Esophagus muscularis mucosa (tissue), 4 donors: Measurements from ENCODE around the gene CTU1. TPM values are rescaled to one million over a fixed set of nuclear protein-coding genes. Genes with fewer than 3 reads are reported as not detected.

Source experiments
- DNase-seq: peaks from one replicate; pipeline ENCODE4 v3.0.0-alpha.2; 2017; ENCODE audit errors: extremely low spot score
- H3K27ac ChIP-seq, 4 donors: fragments of 200-600 bp; sonication (generic); replicated peaks in 1 of 4; 1 replicate in 3 of 4; 2 replicates in 1 of 4; pipeline ENCODE4 v1.5.1; 2016 to 2019; ENCODE audit warnings: mild to moderate bottlenecking in 1 of 4
- H3K27me3 ChIP-seq, 4 donors: fragments of 200-600 bp; sonication (generic); one replicate each; pipeline versions ENCODE4 v1.5.1 to v1.6.0; 2016 to 2019
- H3K36me3 ChIP-seq, 4 donors: fragments of 200-600 bp; sonication (generic); one replicate each; pipeline ENCODE4 v1.5.1; 2016 to 2019
- H3K4me1 ChIP-seq, 4 donors: fragments of 200-600 bp; sonication (generic); one replicate each; pipeline ENCODE4 v1.5.1; 2016 to 2019
- H3K4me3 ChIP-seq, 4 donors: fragments of 200-600 bp; sonication (generic); 1 replicate in 2 of 4; 2 replicates in 2 of 4; pipeline ENCODE4 v1.5.1; 2016 to 2019; ENCODE audit warnings: mild to moderate bottlenecking in 4 of 4, moderate library complexity in 1 of 4
- H3K9me3 ChIP-seq, 4 donors: fragments of 200-600 bp; sonication (generic); 1 replicate in 3 of 4; 2 replicates in 1 of 4; pipeline ENCODE4 v1.5.1; 2016 to 2019
- EP300 ChIP-seq: sonication (generic); formaldehyde crosslinking; IDR thresholded peaks from one replicate; pipeline ENCODE4 v1.6.1; 2017; ENCODE audit warnings: antibody characterized with exemption
- POLR2A ChIP-seq: fragments of 450-650 bp; IDR thresholded peaks from one replicate; pipeline ENCODE4 v1.6.1; 2017; ENCODE audit warnings: antibody characterized with exemption, moderate library complexity, mild to moderate bottlenecking, low read depth
- POLR2AphosphoS5 ChIP-seq, 2 donors: sonication (generic); formaldehyde crosslinking; IDR thresholded peaks; one replicate each; pipeline ENCODE4 v1.6.1; 2017; ENCODE audit warnings: antibody characterized with exemption in 2 of 2
- WGBS: methylation state at CpG from one replicate; pipeline ENCODE4 v1.1.5; 2018; 5-methylcytosine and 5-hydroxymethylcytosine counted together
- intact Hi-C: fragments of 100-400 bp; cut with DNase I; formaldehyde crosslinking; loops from one replicate; pipeline ENCODE4 v1.15.1; 2023
- total RNA-seq, 4 donors: library from RNA; depleted of rRNA; stranded (reverse); fragments of >200 nt; gene quantifications; one replicate each; pipeline versions ENCODE4 v1.1.0 to v1.2.1, GENCODE V29; 2016
- TF ChIP-seq, protein P1 (sequence below), 3 experiments: fragments of 200-600 bp in 2 of 3; fragments of 450-650 bp in 1 of 3; sonication (generic) in 2 of 3; IDR thresholded peaks; one replicate each; pipeline ENCODE4 v1.5.1; 2017 to 2019; ENCODE audit warnings: antibody characterized with exemption in 3 of 3, mild to moderate bottlenecking in 2 of 3, moderate library complexity in 1 of 3

CTU1 gene
- total RNA-seq, 4 donors from 2014 or later: 7.1 to 18.9 (median 13.7) TPM

DNA sequence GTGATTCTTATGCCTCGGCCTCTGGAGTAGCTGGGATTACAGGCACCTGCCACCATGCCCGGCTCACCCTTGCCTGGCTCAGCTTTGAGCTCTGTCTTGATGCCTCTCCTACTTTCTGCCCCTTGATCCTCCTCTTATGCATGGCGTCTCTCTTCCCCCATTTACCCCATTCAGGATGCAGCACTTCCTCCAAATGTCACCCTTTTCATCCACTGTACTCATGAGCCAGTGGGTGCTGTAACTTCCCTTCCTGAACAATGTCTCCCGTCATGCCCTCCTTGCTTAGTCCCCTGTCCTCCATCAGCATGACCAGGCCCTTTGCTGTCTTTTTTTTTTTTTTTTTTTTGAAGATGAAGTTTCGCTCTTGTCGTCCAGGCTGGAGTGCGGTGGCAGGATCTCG is 13.0 kb upstream of the CTU1 start:
- DNase-seq: no peak
- Histone ChIP-seq H3K4me3 (no peak overlapping the region), H3K27ac (no peak overlapping the region), H3K36me3 (no peaks in the 10 kb centered on the region), H3K27me3 (peaks cover 0 to 54% (median 3%) of the 10 kb centered on the region in 4 donors), H3K9me3 (no peaks in the 10 kb centered on the region), H3K4me1 (no peaks in the 10 kb centered on the region)
- intact Hi-C loops: no loop called here
- TF ChIP-seq POLR2A (no peak), EP300 (no peak), POLR2AphosphoS5 (IDR thresholded peaks at IDR 0.05) (no peak)
- TF ChIP-seq, protein P1, sequence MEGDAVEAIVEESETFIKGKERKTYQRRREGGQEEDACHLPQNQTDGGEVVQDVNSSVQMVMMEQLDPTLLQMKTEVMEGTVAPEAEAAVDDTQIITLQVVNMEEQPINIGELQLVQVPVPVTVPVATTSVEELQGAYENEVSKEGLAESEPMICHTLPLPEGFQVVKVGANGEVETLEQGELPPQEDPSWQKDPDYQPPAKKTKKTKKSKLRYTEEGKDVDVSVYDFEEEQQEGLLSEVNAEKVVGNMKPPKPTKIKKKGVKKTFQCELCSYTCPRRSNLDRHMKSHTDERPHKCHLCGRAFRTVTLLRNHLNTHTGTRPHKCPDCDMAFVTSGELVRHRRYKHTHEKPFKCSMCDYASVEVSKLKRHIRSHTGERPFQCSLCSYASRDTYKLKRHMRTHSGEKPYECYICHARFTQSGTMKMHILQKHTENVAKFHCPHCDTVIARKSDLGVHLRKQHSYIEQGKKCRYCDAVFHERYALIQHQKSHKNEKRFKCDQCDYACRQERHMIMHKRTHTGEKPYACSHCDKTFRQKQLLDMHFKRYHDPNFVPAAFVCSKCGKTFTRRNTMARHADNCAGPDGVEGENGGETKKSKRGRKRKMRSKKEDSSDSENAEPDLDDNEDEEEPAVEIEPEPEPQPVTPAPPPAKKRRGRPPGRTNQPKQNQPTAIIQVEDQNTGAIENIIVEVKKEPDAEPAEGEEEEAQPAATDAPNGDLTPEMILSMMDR (IDR thresholded peaks at IDR 0.05): no peak
- WGBS: 70% methylated on average over 8 of the region's 8 CpGs

DNA sequence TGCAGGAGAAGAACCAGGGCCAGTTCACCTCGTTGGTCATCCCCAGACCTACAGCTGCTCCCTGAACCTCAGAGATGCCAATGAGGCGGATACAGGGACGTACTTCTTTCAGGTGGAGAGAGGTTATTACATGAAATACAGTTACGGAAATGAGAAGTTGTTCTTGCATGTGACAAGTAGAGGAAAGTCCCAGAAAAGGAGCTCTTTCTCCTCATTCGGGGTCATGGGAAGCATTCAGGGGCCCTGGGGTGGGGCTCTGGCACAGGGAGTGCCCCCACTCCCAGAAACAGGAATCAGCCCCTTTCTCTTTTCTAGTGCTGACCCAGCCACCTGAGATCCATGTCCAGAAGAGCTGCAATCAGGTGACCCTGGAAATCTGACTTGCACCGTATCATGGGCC is 12.0 kb upstream of the CTU1 start:
- Histone ChIP-seq H3K4me3 (no peak overlapping the region), H3K9me3 (no peaks in the 10 kb centered on the region), H3K36me3 (no peaks in the 10 kb centered on the region), H3K4me1 (no peaks in the 10 kb centered on the region), H3K27me3 (peaks cover 0 to 53% (median 3%) of the 10 kb centered on the region in 4 donors), H3K27ac (no peak overlapping the region)
- 79% methylated on average over 5 of the region's 6 CpGs for WGBS
- TF ChIP-seq POLR2AphosphoS5 (IDR thresholded peaks at IDR 0.05) (no peak), POLR2A (no peak), EP300 (no peak)
- TF ChIP-seq, protein P1 (IDR thresholded peaks at IDR 0.05): no peak
- intact Hi-C loops: no loop called here
- DNase-seq: no peak

DNA sequence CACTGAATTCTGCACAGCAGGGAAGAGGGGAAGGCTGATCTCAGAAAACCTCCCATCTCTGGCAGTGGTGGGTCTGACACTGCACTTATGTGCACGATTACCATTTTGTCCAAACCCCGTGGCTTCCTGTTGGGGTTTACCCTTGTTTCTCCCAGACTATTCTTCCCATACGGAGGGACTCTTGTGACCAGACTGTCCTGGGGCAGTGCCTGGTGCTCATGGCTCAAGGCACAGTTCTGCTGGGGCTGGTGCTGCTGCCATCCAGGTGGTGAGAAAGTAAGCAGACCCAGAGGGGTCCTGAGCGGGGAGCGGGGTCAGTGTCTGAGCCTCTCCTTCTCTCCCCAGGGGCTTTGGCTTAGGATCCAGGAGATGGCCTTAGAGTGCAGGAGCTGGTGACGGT is 11.4 kb upstream of the CTU1 start:
- no peaks in the 10 kb centered on the region for H3K9me3 ChIP-seq
- WGBS: 61% methylated on average over 5 of the region's 6 CpGs
- no peaks in the 10 kb centered on the region for H3K36me3 ChIP-seq
- H3K27ac ChIP-seq: no peak overlapping the region
- H3K27me3 ChIP-seq: peaks cover 0 to 52% (median 3%) of the 10 kb centered on the region in 4 donors
- no peak overlapping the region for H3K4me3 ChIP-seq
- no peak for DNase-seq
- intact Hi-C loops: no loop called here
- no peaks in the 10 kb centered on the region for H3K4me1 ChIP-seq
- TF ChIP-seq POLR2A (no peak), EP300 (no peak), POLR2AphosphoS5 (IDR thresholded peaks at IDR 0.05) (no peak)
- TF ChIP-seq, protein P1 (IDR thresholded peaks at IDR 0.05): no peak

DNA sequence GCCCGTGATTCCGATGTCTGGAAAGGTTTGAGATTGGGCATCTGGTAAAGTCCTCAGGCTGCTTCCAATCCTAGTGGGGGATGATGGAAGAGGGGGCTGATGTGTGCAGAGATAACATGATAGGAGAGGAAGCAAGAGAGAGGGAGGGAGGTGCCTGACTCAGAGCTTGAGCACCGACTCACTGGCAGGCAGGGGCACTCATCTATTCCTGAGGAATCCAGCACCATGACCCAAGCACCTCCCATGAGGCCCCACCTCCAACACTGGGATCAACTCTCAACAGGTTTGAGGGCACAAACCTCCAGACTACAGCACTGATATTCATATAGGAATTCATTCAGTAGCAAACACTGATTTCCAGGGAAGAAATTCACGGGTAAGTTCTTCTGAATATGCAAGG is 10.9 kb upstream of the CTU1 start:
- no peaks in the 10 kb centered on the region for H3K9me3 ChIP-seq
- WGBS: 54% methylated on average over 4 of the region's 4 CpGs
- H3K27ac ChIP-seq: no peak overlapping the region
- no peaks in the 10 kb centered on the region for H3K36me3 ChIP-seq
- no peaks in the 10 kb centered on the region for H3K4me1 ChIP-seq
- no peak for DNase-seq
- no peak overlapping the region for H3K4me3 ChIP-seq
- no peak for TF ChIP-seq POLR2A
- TF ChIP-seq, protein P1 (IDR thresholded peaks at IDR 0.05): no peak
- TF ChIP-seq EP300: no peak
- no peak for TF ChIP-seq POLR2AphosphoS5 (IDR thresholded peaks at IDR 0.05)
- intact Hi-C loops: no loop called here
- peaks cover 0 to 47% (median under 1%) of the 10 kb centered on the region in 4 donors for H3K27me3 ChIP-seq

DNA sequence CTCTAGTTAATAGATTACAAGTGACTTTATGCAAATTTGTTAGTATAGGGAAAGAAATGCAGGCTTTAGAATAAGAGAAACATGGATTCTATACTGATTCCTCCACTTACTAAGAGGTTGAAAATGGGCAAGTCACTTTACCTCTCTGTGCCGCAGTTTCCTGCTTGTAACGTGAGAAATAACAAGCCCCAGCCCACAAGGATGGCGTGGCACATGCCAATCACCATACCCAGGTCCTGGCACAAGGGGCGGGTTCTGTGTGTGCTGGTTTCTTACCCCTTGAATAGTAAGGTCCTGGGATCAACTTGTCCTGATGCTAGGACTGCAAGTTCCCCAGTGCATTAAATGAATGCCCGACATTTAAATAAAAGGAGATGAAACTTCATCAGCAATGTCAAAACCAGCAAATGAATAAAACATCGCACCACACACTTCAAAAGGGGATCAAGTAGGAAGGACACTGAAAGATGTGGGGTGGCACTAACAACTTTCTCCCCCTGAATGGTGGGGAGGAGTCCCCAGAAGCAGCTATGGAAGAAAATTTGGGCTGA is 8.6 kb upstream of the CTU1 start:
- WGBS: 65% methylated on average over 6 of the region's 6 CpGs
- H3K36me3 ChIP-seq: no peaks in the 10 kb centered on the region
- no peak overlapping the region for H3K27ac ChIP-seq
- intact Hi-C loops: no loop called here
- TF ChIP-seq POLR2A: no peak
- H3K4me3 ChIP-seq: no peak overlapping the region
- DNase-seq: no peak
- no peaks in the 10 kb centered on the region for H3K4me1 ChIP-seq
- H3K9me3 ChIP-seq: no peaks in the 10 kb centered on the region
- peaks cover 0 to 42% (median 0%) of the 10 kb centered on the region in 4 donors for H3K27me3 ChIP-seq
